A549 treated with dexamethasone at 1 μM for 4 hours (cell line): ENCODE results near the gene CRHR2. TPM values are rescaled to one million over a fixed set of nuclear protein-coding genes. Genes with fewer than 3 reads are reported as not detected.

Source experiments
- total RNA-seq: library from RNA; stranded (reverse); fragments of 200-300 nt; extraction: Qiagen RNA extraction; gene quantifications from 5 replicates; pipeline ENCODE4 v1.2.3, GENCODE V29; 2022

CRHR2 gene
- 0.05 to 0.07 TPM (median 0.05 TPM) in 4 of 5 replicates, not detected in the other for total RNA-seq

GRCh38 chr7:30682212-30683083 lies at the start of gene CRHR2:
Gene CRHR2 (minus strand): TSS chr7:30682456. CDS start chr7:30682280, 176 bp downstream.

Other genes starting within 250 kb of the CRHR2 start
- 5.0 to 7.0 TPM (median 6.7 TPM) in 5 replicates for gene NOD1, start 203.7 kb downstream of the CRHR2 start, total RNA-seq
- gene GGCT, start 177.6 kb downstream of the CRHR2 start, total RNA-seq = 68.6 to 88.7 TPM (median 76.0 TPM) in 5 replicates
- gene GARS1, start 87.6 kb downstream of the CRHR2 start, total RNA-seq = 144 to 167 TPM (median 152 TPM) in 5 replicates
- gene INMT, start 69.7 kb upstream of the CRHR2 start, total RNA-seq = not detected in 5 replicates
- 2.1 to 2.6 TPM (median 2.4 TPM) in 5 replicates for gene MINDY4, start 89.0 kb upstream of the CRHR2 start, total RNA-seq
- 0.32 to 0.62 TPM (median 0.39 TPM) in 5 replicates for gene AQP1, start 229.4 kb upstream of the CRHR2 start, total RNA-seq